CD4-positive, alpha-beta T cell treated with Interleukin-1 beta for 1 hour (primary cell): Measurements from ENCODE around the gene PEAR1.

Source experiments
- DNase-seq, 2 donors: peaks; one replicate each; pipeline ENCODE4 v3.0.0-alpha.2; 2020 to 2022

The PEAR1 gene

GRCh38 chr1:156860113-156860627 lies 33.3 kb upstream of the PEAR1 start:
- DNase-seq: peak; percentile 51 to 65

- peak; percentile 62 to 68 for DNase-seq
Observed at GRCh38 chr1:156860628-156861423, 32.7 kb upstream of the PEAR1 start, which contains the start of gene NTRK1. TSS of gene NTRK1 (plus strand) at chr1:156860865. CDS start at chr1:156860935, 70 bp downstream.

- no peak for DNase-seq
Observed at GRCh38 chr1:156862584-156862983, 30.9 kb upstream of the PEAR1 start.

- no peak for DNase-seq
Observed at GRCh38 chr1:156862997-156863599, 30.4 kb upstream of the PEAR1 start.

- DNase-seq: no peak
Observed at GRCh38 chr1:156863631-156864030, 29.9 kb upstream of the PEAR1 start.

GRCh38 chr1:156864796-156865195 lies 28.7 kb upstream of the PEAR1 start:
- no peak for DNase-seq

GRCh38 chr1:156865258-156865657 lies 28.3 kb upstream of the PEAR1 start:
- DNase-seq: no peak

GRCh38 chr1:156865865-156866248 lies 27.7 kb upstream of the PEAR1 start:
- DNase-seq: no peak

GRCh38 chr1:156866249-156866909 lies 27.1 kb upstream of the PEAR1 start:
- DNase-seq: no peak

GRCh38 chr1:156868341-156868740 lies 25.2 kb upstream of the PEAR1 start:
- DNase-seq: no peak

GRCh38 chr1:156869455-156869854 lies 24.1 kb upstream of the PEAR1 start:
- DNase-seq: no peak

- no peak for DNase-seq
Observed at GRCh38 chr1:156873659-156874058, 19.9 kb upstream of the PEAR1 start.

GRCh38 chr1:156874142-156874541 lies 19.4 kb upstream of the PEAR1 start:
- no peak for DNase-seq

GRCh38 chr1:156874572-156875340 lies 18.8 kb upstream of the PEAR1 start:
- no peak for DNase-seq

- no peak for DNase-seq
Observed at GRCh38 chr1:156875341-156875615, 18.2 kb upstream of the PEAR1 start.

- no peak for DNase-seq
Observed at GRCh38 chr1:156876281-156876680, 17.2 kb upstream of the PEAR1 start.

- no peak for DNase-seq
Observed at GRCh38 chr1:156877433-156878170, 15.9 kb upstream of the PEAR1 start.

- no peak for DNase-seq
Observed at GRCh38 chr1:156879876-156880275, 13.6 kb upstream of the PEAR1 start.

GRCh38 chr1:156880473-156880872 lies 13.0 kb upstream of the PEAR1 start:
- no peak for DNase-seq

GRCh38 chr1:156881101-156881500 lies 12.4 kb upstream of the PEAR1 start:
- no peak for DNase-seq

- no peak for DNase-seq
Observed at GRCh38 chr1:156881663-156882062, 11.9 kb upstream of the PEAR1 start.

- no peak for DNase-seq
Observed at GRCh38 chr1:156882543-156882942, 11.0 kb upstream of the PEAR1 start.
